Adrenal gland (tissue), 12 donors: ENCODE measurements around the gene LYPD6. TPM values are rescaled to one million over a fixed set of nuclear protein-coding genes. Genes with fewer than 3 reads are reported as not detected.

ENCODE experiments used
- DNase-seq, 7 donors: peaks; one replicate each; pipeline ENCODE4 v3.0.0-alpha.2; 2019 to 2020
- H3K27ac ChIP-seq, 5 donors: fragments of 200-600 bp; sonication (generic) in 4 of 5; 1 replicate in 3 of 5; 2 replicates in 2 of 5; pipeline versions ENCODE4 v1.5.1 to v1.8.0; 2016 to 2020; ENCODE audit warnings: mild to moderate bottlenecking in 1 of 5
- H3K27me3 ChIP-seq: fragments of 200-600 bp; 2 replicates; pipeline ENCODE4 v1.8.0; 2021
- H3K36me3 ChIP-seq, 2 donors: fragments of 200-600 bp; replicated peaks in 1 of 2; 1 replicate in 1 of 2; 2 replicates in 1 of 2; pipeline versions ENCODE4 v1.5.1 to v1.8.0; 2018 to 2022
- H3K4me1 ChIP-seq, 2 donors: fragments of 200-600 bp; replicated peaks in 1 of 2; 1 replicate in 1 of 2; 2 replicates in 1 of 2; pipeline versions ENCODE4 v1.5.1 to v1.8.0; 2018 to 2021
- H3K4me3 ChIP-seq, 4 donors: fragments of 200-600 bp; sonication (generic) in 3 of 4; one replicate each; pipeline ENCODE4 v1.5.1; 2016 to 2018
- H3K9me3 ChIP-seq, 3 donors: fragments of 200-600 bp; sonication (generic) in 1 of 3; replicated peaks in 1 of 3; 1 replicate in 2 of 3; 2 replicates in 1 of 3; pipeline versions ENCODE4 v1.5.1 to v1.8.0; 2016 to 2021
- CTCF ChIP-seq, 6 experiments: fragments of 450-650 bp in 4 of 6; fragments of 200-600 bp in 2 of 6; sonication (generic) in 1 of 6; IDR thresholded peaks; 1 replicate in 5 of 6; 2 replicates in 1 of 6; pipeline versions ENCODE4 v1.5.1 to v1.8.0; 2016 to 2021; ENCODE audit warnings: antibody characterized with exemption in 6 of 6, mild to moderate bottlenecking in 2 of 6, moderate library complexity in 1 of 6
- POLR2A ChIP-seq, 2 donors: fragments of 450-650 bp; IDR thresholded peaks; one replicate each; pipeline ENCODE4 v1.6.1; 2017; ENCODE audit warnings: antibody characterized with exemption in 2 of 2, mild to moderate bottlenecking in 2 of 2, moderate library complexity in 1 of 2
- WGBS, 4 donors: extraction: QIAGEN DNeasy Blood & Tissue Kit in 2 of 4; methylation state at CpG; one replicate each; pipeline versions ENCODE4 v1.1.5 to v1.1.7; 2013 to 2017; 5-methylcytosine and 5-hydroxymethylcytosine counted together
- intact Hi-C, 2 donors: fragments of 100-400 bp; cut with DNase I; formaldehyde crosslinking; loops; one replicate each; pipeline versions ENCODE4 v1.14.1 to v1.15.0; 2022 to 2023
- polyA plus RNA-seq, 3 donors: library from polyadenylated mRNA; stranded (reverse); fragments of 200-250 nt in 2 of 3; fragments of 350-450 nt in 1 of 3; fragmentation: Illumina TruSeq in 1 of 3; extraction: RNeasy Lipid Tissue Mini Kit (QIAGEN cat#74804) in 1 of 3; gene quantifications; one replicate each; pipeline ENCODE4 v1.2.3, GENCODE V29; 2013 to 2014
- total RNA-seq, 9 donors: library from RNA; depleted of rRNA in 4 of 9; stranded (reverse); fragments of >200 nt in 4 of 9; fragments of 120-200 nt in 1 of 9; fragmentation: NEBNext Ultra II Directional in 1 of 9; extraction: Animal tissue kit (Norgen Biotek cat#: 25700) in 1 of 9; gene quantifications; one replicate each; pipeline versions ENCODE4 v1.1.0 to v1.2.4, GENCODE V29; 2013 to 2023
- donor health status: healthy with polysubstance abuse.
- donor health status: Bipolar disorder and iron deficiency.
- donor health status: DM: yes; HTN: yes; CAD: no.
- donor health status: DM: no; HTN: no; CAD: no.
- donor health status: DM: no; HTN: no; CAD: no.
- donor health status: DM: yes; HTN: yes; CAD: no.

LYPD6 gene
- total and polyA plus RNA-seq, 12 donors, result 0.06 to 1.2 (median 0.16) TPM; not detected in 4

- H3K4me1 ChIP-seq, result no peaks in the 10 kb centered on the region
- WGBS, 4 donors, result 71 to 74% (median 71%) methylated on average over 4 of the region's 4 CpGs
- H3K27me3 ChIP-seq, result no peaks in the 10 kb centered on the region
- H3K27ac ChIP-seq, result no peak overlapping the region
- no peak for DNase-seq
- no peaks in the 10 kb centered on the region for H3K9me3 ChIP-seq
- no peaks in the 10 kb centered on the region for H3K36me3 ChIP-seq
- TF ChIP-seq POLR2A (IDR thresholded peaks at IDR 0.05), result no peak
- TF ChIP-seq CTCF (IDR thresholded peaks at IDR 0.05), result no peak
- no peak overlapping the region for H3K4me3 ChIP-seq
- intact Hi-C loops, result no loop called here
Measured at GRCh38 chr2:149421791-149422190, 91.4 kb downstream of the LYPD6 start.

GRCh38 chr2:149422337-149422990 is 92.1 kb downstream of the LYPD6 start:
- Histone ChIP-seq H3K9me3 (no peaks in the 10 kb centered on the region), H3K27me3 (no peaks in the 10 kb centered on the region), H3K27ac (no peak overlapping the region), H3K36me3 (no peaks in the 10 kb centered on the region), H3K4me3 (no peak overlapping the region), H3K4me1 (no peaks in the 10 kb centered on the region)
- 62 to 71% (median 69%) methylated on average over 2 of the region's 2 CpGs for WGBS, 4 donors
- TF ChIP-seq POLR2A (IDR thresholded peaks at IDR 0.05) (no peak), CTCF (IDR thresholded peaks at IDR 0.05) (no peak)
- intact Hi-C loops, result no loop called here
- no peak for DNase-seq

- Histone ChIP-seq H3K27me3 (no peaks in the 10 kb centered on the region), H3K4me1 (no peaks in the 10 kb centered on the region), H3K9me3 (no peaks in the 10 kb centered on the region), H3K4me3 (no peak overlapping the region), H3K36me3 (no peaks in the 10 kb centered on the region), H3K27ac (no peak overlapping the region)
- intact Hi-C loops, result no loop called here
- TF ChIP-seq CTCF (IDR thresholded peaks at IDR 0.05) (no peak), POLR2A (IDR thresholded peaks at IDR 0.05) (no peak)
- DNase-seq, result no peak
Measured at GRCh38 chr2:149422991-149423338, 92.6 kb downstream of the LYPD6 start.

GRCh38 chr2:149423630-149424029 is 93.2 kb downstream of the LYPD6 start:
- Histone ChIP-seq H3K9me3 (no peaks in the 10 kb centered on the region), H3K4me3 (no peak overlapping the region), H3K27me3 (no peaks in the 10 kb centered on the region), H3K27ac (no peak overlapping the region), H3K36me3 (no peaks in the 10 kb centered on the region), H3K4me1 (no peaks in the 10 kb centered on the region)
- DNase-seq, result no peak
- TF ChIP-seq CTCF (IDR thresholded peaks at IDR 0.05), result no peak
- 79 to 93% (median 89%) methylated on average over 4 of the region's 4 CpGs for WGBS, 4 donors
- intact Hi-C loops, result no loop called here
